SH-SY5Y (cell line): ENCODE results near the gene MYBPH.

Experiments
- GATA2 ChIP-seq: IDR thresholded peaks from 2 replicates; pipeline ENCODE4 v1.6.1; 2011; ENCODE audit warnings: mild to moderate bottlenecking, low read depth, low read length
- GATA3 ChIP-seq: IDR thresholded peaks from 2 replicates; pipeline ENCODE4 v1.6.1; 2011; ENCODE audit warnings: low read depth, mild to moderate bottlenecking, low read length, moderate library complexity

- no peak for TF ChIP-seq GATA2
- no peak for TF ChIP-seq GATA3
These were observed 6.6 kb downstream of the MYBPH start for GRCh38 chr1:203168991-203169390.
